HepG2 (cell line): Measurements from ENCODE around the gene SLCO6A1. TPM values are rescaled to one million over a fixed set of nuclear protein-coding genes. Genes with fewer than 3 reads are reported as not detected.

Experiments
- ATAC-seq: fragments of 200-7000 bp; cut with Tn5 transposase; 3 replicates; pipeline ENCODE4 v1.9.1; 2020; ENCODE audit warnings: mild to moderate bottlenecking, moderate library complexity
- BruUV-seq: library from RNA; stranded (reverse); fragments of 400-500 nt; replicated peaks from 2 replicates; lab custom pipeline; 2021; lab: Mats Ljungman, UMichigan
- CTCF ChIA-PET: fragments of 300-600 bp; formaldehyde crosslinking; extraction: SDS; loops from one replicate; lab custom pipeline; 2021; ENCODE audit warnings: low total read pairs, inconsistent platforms, low intra/inter-chr PET ratio; lab: Yijun Ruan, JAX
- POLR2A ChIA-PET: fragments of 350-600 bp; sonication (Branson Sonifier 250); formaldehyde crosslinking; loops from one replicate; lab custom pipeline; 2020; ENCODE audit warnings: antibody characterized with exemption, inconsistent platforms; lab: Yijun Ruan, JAX
- DNase-seq: peaks from one replicate; pipeline ENCODE4 v3.0.0-alpha.2; 2015; ENCODE audit warnings: low spot score
- FAIRE-seq: peaks from 3 replicates; lab custom pipeline; 2011; peaks lifted over from hg19 to GRCh38; lab: Jason Lieb, UNC
- H2AFZ ChIP-seq: one replicate; pipeline ENCODE4 v1.6.1; 2011; ENCODE audit warnings: low read length, inconsistent platforms
- H3K27ac ChIP-seq: fragments of 300-600 bp; 3 replicates; pipeline ENCODE4 v1.8.0; 2011; ENCODE audit warnings: mixed run types, mild to moderate bottlenecking, mixed read lengths, low read length, inconsistent platforms; ENCODE audit not compliant: insufficient read depth; ENCODE audit errors: extremely low read length
- H3K27me3 ChIP-seq, 2 experiments: fragments of 200-600 bp in 1 of 2; 2 replicates in 1 of 2; 3 replicates in 1 of 2; pipeline versions ENCODE4 v1.6.0 to v1.8.0; 2011; ENCODE audit warnings: low read length in 2 of 2, mild to moderate bottlenecking in 2 of 2, moderate library complexity in 2 of 2, inconsistent platforms in 1 of 2; ENCODE audit not compliant: insufficient read depth in 2 of 2, control insufficient read depth in 1 of 2
- H3K36me3 ChIP-seq, 2 experiments: fragments of 200-600 bp in 1 of 2; replicated peaks in 1 of 2; 2 replicates in 1 of 2; 3 replicates in 1 of 2; pipeline versions ENCODE4 v1.5.1 to v1.8.0; 2011; ENCODE audit warnings: low read length in 2 of 2, inconsistent platforms in 1 of 2; ENCODE audit not compliant: insufficient read depth in 2 of 2, control insufficient read depth in 1 of 2
- H3K4me1 ChIP-seq: 2 replicates; pipeline ENCODE4 v1.5.1; 2012; ENCODE audit warnings: low read length, inconsistent platforms; ENCODE audit not compliant: insufficient read depth
- H3K4me2 ChIP-seq: 2 replicates; pipeline ENCODE4 v1.6.0; 2011; ENCODE audit warnings: low read depth, low read length, inconsistent platforms
- H3K4me3 ChIP-seq, 3 experiments: fragments of 200-600 bp in 1 of 3; sonication (generic), shearing (Covaris generic) in 1 of 3; replicated peaks in 1 of 3; 2 replicates each; pipeline ENCODE4 v1.5.1; 2011 to 2016; ENCODE audit warnings: low read length in 3 of 3, inconsistent platforms in 2 of 3, low read depth in 2 of 3, mild to moderate bottlenecking in 2 of 3, control low read depth in 1 of 3, mixed read lengths in 1 of 3; ENCODE audit not compliant: insufficient read depth in 1 of 3
- H3K79me2 ChIP-seq: one replicate; pipeline ENCODE4 v1.6.1; 2011; ENCODE audit warnings: low read length, inconsistent platforms; ENCODE audit not compliant: insufficient read depth
- H3K9ac ChIP-seq: 2 replicates; pipeline ENCODE4 v1.6.0; 2011; ENCODE audit warnings: mild to moderate bottlenecking, low read depth, low read length, inconsistent platforms; ENCODE audit not compliant: insufficient read depth
- H3K9me3 ChIP-seq: 2 replicates; pipeline ENCODE4 v1.5.1; 2012; ENCODE audit warnings: mild to moderate bottlenecking, low read length
- H4K20me1 ChIP-seq: 2 replicates; pipeline ENCODE4 v1.6.0; 2011; ENCODE audit warnings: inconsistent platforms, mild to moderate bottlenecking, low read length, moderate library complexity; ENCODE audit not compliant: insufficient read depth
- ATF1 ChIP-seq: IDR thresholded peaks from 2 replicates; pipeline ENCODE4 v1.6.1; 2016; ENCODE audit warnings: mild to moderate bottlenecking, control low read depth
- BHLHE40 ChIP-seq: IDR thresholded peaks from 2 replicates; pipeline ENCODE4 v1.6.1; 2011; ENCODE audit warnings: low read length, improper control_type of control experiment
- CTCF ChIP-seq: sonication (generic); formaldehyde crosslinking; IDR thresholded peaks from 2 replicates; pipeline ENCODE4 v1.5.0; 2020; ENCODE audit warnings: mild to moderate bottlenecking, missing genetic modification reagents, moderate library complexity
- HOXA7 ChIP-seq: sonication (generic); formaldehyde crosslinking; IDR thresholded peaks from 2 replicates; pipeline ENCODE4 v1.8.1; 2022; ENCODE audit warnings: mild to moderate bottlenecking, missing genetic modification reagents, moderate library complexity
- KAT7 ChIP-seq: IDR thresholded peaks from 2 replicates; pipeline ENCODE4 v1.6.1; 2018; ENCODE audit warnings: borderline replicate concordance, missing compliant biosample characterization
- MNT ChIP-seq: fragments of 450-650 bp; IDR thresholded peaks from 2 replicates; pipeline ENCODE4 v1.6.1; 2016
- RAD21 ChIP-seq: fragments of 450-650 bp; formaldehyde crosslinking; IDR thresholded peaks from 2 replicates; pipeline ENCODE4 v1.5.0; 2020; ENCODE audit warnings: mild to moderate bottlenecking
- RNF219 ChIP-seq: sonication (generic); formaldehyde crosslinking; IDR thresholded peaks from 2 replicates; pipeline ENCODE4 v1.5.0; 2020; ENCODE audit warnings: mild to moderate bottlenecking, missing genetic modification reagents
- SMC3 ChIP-seq: IDR thresholded peaks from 2 replicates; pipeline ENCODE4 v1.6.1; 2011; ENCODE audit warnings: low read length, improper control_type of control experiment
- SOX6 ChIP-seq, 2 experiments: fragments of 450-650 bp in 1 of 2; sonication (generic) in 1 of 2; formaldehyde crosslinking in 1 of 2; IDR thresholded peaks; 2 replicates each; pipeline versions ENCODE4 v1.4.0 to v1.6.1; 2017 to 2020; ENCODE audit warnings: antibody characterized with exemption in 1 of 2, mild to moderate bottlenecking in 1 of 2, missing genetic modification reagents in 1 of 2
- SP140L ChIP-seq: sonication (generic); formaldehyde crosslinking; IDR thresholded peaks from 2 replicates; pipeline ENCODE4 v1.4.0; 2020; ENCODE audit warnings: missing genetic modification reagents, borderline replicate concordance
- STAG1 ChIP-seq: sonication (generic); formaldehyde crosslinking; IDR thresholded peaks from 2 replicates; pipeline ENCODE4 v1.4.0; 2020; ENCODE audit warnings: missing genetic modification reagents
- ZMYM2 ChIP-seq: sonication (generic); formaldehyde crosslinking; IDR thresholded peaks from 2 replicates; pipeline ENCODE4 v1.8.0; 2022; ENCODE audit warnings: mild to moderate bottlenecking, missing genetic modification reagents
- WGBS: methylation state at CpG from one replicate; pipeline ENCODE4 v1.1.6; 2017; ENCODE audit warnings: low lambda C conversion rate; 5-methylcytosine and 5-hydroxymethylcytosine counted together
- in situ Hi-C: cut with HindIII; loops from 2 replicates; pipeline ENCODE4 v1.10.0; 2017; ENCODE audit warnings: low pct_unique_long_range_greater_than_20kb; ENCODE audit not compliant: extremely low pct_ligation_motif_present
- intact Hi-C: fragments of 100-400 bp; cut with micrococcal nuclease; formaldehyde crosslinking; loops from one replicate; pipeline ENCODE4 v1.10.0; 2022; ENCODE audit not compliant: unreplicated experiment
- polyA plus RNA-seq, 8 experiments: library from polyadenylated mRNA; depleted of rRNA in 3 of 8; stranded (reverse) in 7 of 8; unstranded in 1 of 8; fragments of >200 nt; fragmentation: Illumina TruSeq in 4 of 8; extraction: Trizol in 4 of 8; gene quantifications; 2 replicates each; pipeline versions ENCODE4 v1.2.1 to v1.2.3, GENCODE V29; 2011 to 2016; ENCODE audit warnings: low read depth in 4 of 8, missing spikeins in 1 of 8, mixed read lengths in 1 of 8; ENCODE audit not compliant: insufficient read depth in 1 of 8
- total RNA-seq, 5 experiments: library from RNA; depleted of rRNA; stranded (reverse); fragments of >200 nt; fragmentation: Illumina TruSeq; extraction: Trizol; gene quantifications; 2 replicates each; pipeline ENCODE4 v1.2.3, GENCODE V29; 2016; ENCODE audit warnings: low read depth in 1 of 5

Gene SLCO6A1
- total and polyA plus RNA-seq, 2 of the 13 experiments (the other 11 are each of a cell fraction or from before 2014, with no cell fraction given) = 0.31 to 0.48 TPM

- Histone ChIP-seq H3K36me3 (no peaks in the 10 kb centered on the region), H3K9me3 (peaks cover 9% of the 10 kb centered on the region; the same call in 1 of the 2 replicates), H3K4me3 (no peak overlapping the region), H3K4me2 (no peak overlapping the region), H3K9ac (no peak overlapping the region), H3K4me1 (no peaks in the 10 kb centered on the region), H3K79me2 (no peaks in the 10 kb centered on the region), H3K27ac (no peak overlapping the region), H3K27me3 (no peaks in the 10 kb centered on the region), H2AFZ (no peak overlapping the region), H4K20me1 (no peaks in the 10 kb centered on the region)
- DNase-seq (peak; percentile 17), ATAC-seq (peak; percentile 96), FAIRE-seq (no peak)
- intact Hi-C loops (no loop called here), in situ Hi-C loops (no loop called here)
- ChIA-PET POLR2A (no interaction called here), CTCF (interaction anchor here (1.1 kb wide), 1 partner anchor 94 kb away, joined by 3 read pairs; no protein-coding TSS in a partner anchor)
- no TSS peak for BruUV-seq
- 10% methylated on average over 2 of the region's 5 CpGs for WGBS
- TF ChIP-seq RAD21 (CRISPR knock-in tag) = 0 out of 2 replicates have a peak, but pooled peaks have one; percentile 31
- peak; percentile 61 for TF ChIP-seq CTCF (CRISPR knock-in tag)
- peak; percentile 68 for TF ChIP-seq STAG1 (CRISPR knock-in tag)
- TF ChIP-seq SMC3 = peak; percentile 45; the same call in 1 of the 2 replicates
- TF ChIP-seq SP140L (CRISPR knock-in tag) = no peak
These were observed 48.3 kb downstream of the SLCO6A1 start for GRCh38 chr5:102450313-102450990.

GRCh38 chr5:102433473-102433872 is 65.3 kb downstream of the SLCO6A1 start:
- in situ Hi-C loops = no loop called here
- Histone ChIP-seq H4K20me1 (no peaks in the 10 kb centered on the region), H3K79me2 (no peaks in the 10 kb centered on the region), H3K4me2 (no peak overlapping the region), H2AFZ (no peak overlapping the region), H3K9ac (no peak overlapping the region), H3K4me3 (no peak overlapping the region), H3K4me1 (no peaks in the 10 kb centered on the region), H3K9me3 (no peaks in the 10 kb centered on the region), H3K27ac (no peak overlapping the region), H3K36me3 (no peaks in the 10 kb centered on the region), H3K27me3 (no peaks in the 10 kb centered on the region; a peak in 1 of 5 replicates)
- FAIRE-seq (no peak), ATAC-seq (no peak), DNase-seq (no peak)
- POLR2A ChIA-PET = no interaction called here
- CTCF ChIA-PET = no interaction called here
- WGBS = no CpG with 5 or more reads among the region's 2 CpGs
- no TSS peak for BruUV-seq
- intact Hi-C loops = no loop called here
- TF ChIP-seq SOX6 (IDR thresholded peaks at IDR 0.05) (no peak), SOX6 (CRISPR knock-in tag; IDR thresholded peaks at IDR 0.05) (no peak), ZMYM2 (CRISPR knock-in tag) (no peak), HOXA7 (CRISPR knock-in tag) (no peak), BHLHE40 (no peak), KAT7 (CRISPR knock-in tag) (no peak), MNT (no peak), RNF219 (CRISPR knock-in tag) (no peak), ATF1 (CRISPR knock-in tag) (no peak)
